DOHH2 (cell line): Measurements from ENCODE around the gene CRTC3.
A peak's percentile ranks its signal among the peaks of the same experiment; 100 is the strongest.

Source experiments
- EZH2phosphoT487 ChIP-seq: fragments of 200-600 bp; sonication (generic); IDR thresholded peaks from 2 replicates; pipeline ENCODE4 v1.6.1; 2017; ENCODE audit warnings: borderline replicate concordance, mild to moderate bottlenecking, antibody characterized with exemption, low read length, moderate library complexity, mixed read lengths
- TF ChIP-seq, protein P1 (sequence below): fragments of 200-600 bp; sonication (generic); IDR thresholded peaks from one replicate; pipeline ENCODE4 v1.5.1; 2014; ENCODE audit warnings: antibody characterized with exemption, mild to moderate bottlenecking, low read depth, low read length; ENCODE audit not compliant: poor library complexity, severe bottlenecking

DNA sequence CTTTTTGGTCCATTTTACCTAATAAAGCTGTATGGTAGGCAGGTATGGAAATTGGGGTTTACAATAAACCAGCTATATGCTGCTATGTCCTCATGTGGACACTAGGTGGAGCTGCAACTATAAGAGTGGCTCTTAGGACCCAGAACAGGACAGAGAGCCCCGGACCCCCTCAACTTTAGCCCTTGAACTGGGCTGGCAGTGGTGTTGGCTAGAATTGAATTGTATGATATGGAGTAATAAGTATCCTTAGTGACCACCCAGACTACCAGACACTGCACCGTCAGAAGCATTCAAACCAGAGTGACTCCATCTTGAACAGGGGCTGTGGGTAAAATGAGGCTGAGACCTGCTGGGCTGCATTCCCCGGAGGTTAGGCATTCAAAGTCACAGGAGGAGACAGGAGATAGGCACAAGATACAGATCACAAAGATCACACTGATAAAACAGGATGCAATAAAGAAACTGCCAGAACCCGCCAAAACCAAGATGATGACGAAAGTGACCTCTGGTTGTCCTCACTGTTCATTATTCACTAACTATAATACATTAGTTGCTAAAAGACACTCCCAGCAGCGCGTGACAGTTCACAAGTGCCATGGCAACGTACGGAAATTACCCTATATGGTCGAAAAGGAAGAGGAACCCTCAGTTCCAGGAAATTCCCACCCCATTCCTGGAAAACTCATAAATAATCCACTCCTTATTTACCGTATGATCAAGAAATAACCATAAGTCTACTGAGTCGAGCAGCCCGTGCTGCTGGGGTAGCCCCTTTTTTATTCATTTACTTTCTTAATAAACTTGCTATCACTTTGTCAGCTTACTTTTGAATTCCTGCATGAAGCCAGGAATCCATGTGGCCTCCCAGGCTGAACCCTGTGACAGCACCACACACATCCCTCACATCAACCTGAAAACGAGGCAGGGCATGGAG, 118.7 kb downstream of the CRTC3 start:
- TF ChIP-seq, protein P1, sequence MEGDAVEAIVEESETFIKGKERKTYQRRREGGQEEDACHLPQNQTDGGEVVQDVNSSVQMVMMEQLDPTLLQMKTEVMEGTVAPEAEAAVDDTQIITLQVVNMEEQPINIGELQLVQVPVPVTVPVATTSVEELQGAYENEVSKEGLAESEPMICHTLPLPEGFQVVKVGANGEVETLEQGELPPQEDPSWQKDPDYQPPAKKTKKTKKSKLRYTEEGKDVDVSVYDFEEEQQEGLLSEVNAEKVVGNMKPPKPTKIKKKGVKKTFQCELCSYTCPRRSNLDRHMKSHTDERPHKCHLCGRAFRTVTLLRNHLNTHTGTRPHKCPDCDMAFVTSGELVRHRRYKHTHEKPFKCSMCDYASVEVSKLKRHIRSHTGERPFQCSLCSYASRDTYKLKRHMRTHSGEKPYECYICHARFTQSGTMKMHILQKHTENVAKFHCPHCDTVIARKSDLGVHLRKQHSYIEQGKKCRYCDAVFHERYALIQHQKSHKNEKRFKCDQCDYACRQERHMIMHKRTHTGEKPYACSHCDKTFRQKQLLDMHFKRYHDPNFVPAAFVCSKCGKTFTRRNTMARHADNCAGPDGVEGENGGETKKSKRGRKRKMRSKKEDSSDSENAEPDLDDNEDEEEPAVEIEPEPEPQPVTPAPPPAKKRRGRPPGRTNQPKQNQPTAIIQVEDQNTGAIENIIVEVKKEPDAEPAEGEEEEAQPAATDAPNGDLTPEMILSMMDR = peak; percentile 88
- no peak for TF ChIP-seq EZH2phosphoT487
